GM19023 (cell line): ENCODE results near the gene LDAH.
"Not testable (repeated sequence)": the region's sequence is repeated elsewhere in the genome, so short reads cannot be mapped to it uniquely, and the experiment has no call there.

Experiments used
- ATAC-seq: cut with Tn5 transposase; IDR thresholded peaks from one replicate; pipeline ENCODE4 v1.9.1; 2021; ENCODE audit warnings: mild to moderate bottlenecking, moderate library complexity; ENCODE audit not compliant: unreplicated experiment

The LDAH gene

GRCh38 chr2:20724500-20725053 is 98.3 kb downstream of the LDAH start:
- no peak for ATAC-seq

GRCh38 chr2:20723543-20723942 is 99.4 kb downstream of the LDAH start:
- no peak for ATAC-seq

- ATAC-seq, result no peak
Observed at GRCh38 chr2:20722592-20723240, 100.2 kb downstream of the LDAH start.

- no peak for ATAC-seq
Observed at GRCh38 chr2:20717641-20718040, 105.3 kb downstream of the LDAH start.

GRCh38 chr2:20716164-20716563 is 106.7 kb downstream of the LDAH start:
- not testable (repeated sequence) for ATAC-seq

- ATAC-seq, result not testable (repeated sequence)
Observed at GRCh38 chr2:20714412-20714811, 108.5 kb downstream of the LDAH start.

GRCh38 chr2:20713585-20713984 is 109.3 kb downstream of the LDAH start:
- ATAC-seq, result not testable (repeated sequence)

- ATAC-seq, result not testable (repeated sequence)
Observed at GRCh38 chr2:20711641-20712040, 111.3 kb downstream of the LDAH start.

- no peak for ATAC-seq
Observed at GRCh38 chr2:20707601-20708000, 115.3 kb downstream of the LDAH start.

GRCh38 chr2:20706786-20707185 is 116.1 kb downstream of the LDAH start:
- no peak for ATAC-seq

GRCh38 chr2:20706217-20706616 is 116.7 kb downstream of the LDAH start:
- ATAC-seq, result no peak

GRCh38 chr2:20704886-20705285 is 118.0 kb downstream of the LDAH start:
- no peak for ATAC-seq

- no peak for ATAC-seq
Observed at GRCh38 chr2:20702563-20702962, 120.3 kb downstream of the LDAH start.

GRCh38 chr2:20698916-20699613 is 123.8 kb downstream of the LDAH start:
- no peak for ATAC-seq

- ATAC-seq, result no peak
Observed at GRCh38 chr2:20697322-20697934, 125.5 kb downstream of the LDAH start.

- no peak for ATAC-seq
Observed at GRCh38 chr2:20696366-20696765, 126.5 kb downstream of the LDAH start.

GRCh38 chr2:20693317-20693716 is 129.6 kb downstream of the LDAH start:
- ATAC-seq, result no peak

GRCh38 chr2:20692081-20692480 is 130.8 kb downstream of the LDAH start:
- ATAC-seq, result no peak

- ATAC-seq, result no peak
Observed at GRCh38 chr2:20691076-20691734, 131.7 kb downstream of the LDAH start.

- no peak for ATAC-seq
Observed at GRCh38 chr2:20689428-20690264, 133.3 kb downstream of the LDAH start.
